GM12878 (cell line): ENCODE data around the gene CNTNAP2.

ENCODE experiments used
- ASH2L ChIP-seq: fragments of 300-600, 200-600 bp; sonication (generic); IDR thresholded peaks from 2 replicates; pipeline ENCODE4 v1.6.1; 2017; ENCODE audit warnings: low read depth, mild to moderate bottlenecking, borderline replicate concordance
- ATF7 ChIP-seq: fragments of 450-650 bp; IDR thresholded peaks from 2 replicates; pipeline ENCODE4 v1.6.1; 2016; ENCODE audit warnings: low read depth, mild to moderate bottlenecking
- CBX5 ChIP-seq: sonication (generic); IDR thresholded peaks from 2 replicates; pipeline ENCODE4 v1.6.1; 2016; ENCODE audit warnings: low read depth, moderate library complexity, mild to moderate bottlenecking, inconsistent platforms
- EZH2 ChIP-seq: IDR thresholded peaks from 2 replicates; pipeline ENCODE4 v1.6.1; 2012; ENCODE audit warnings: low read depth, mild to moderate bottlenecking, control low read depth, inconsistent platforms, low read length, borderline replicate concordance; ENCODE audit not compliant: control insufficient read depth
- GABPA ChIP-seq: IDR thresholded peaks from 2 replicates; pipeline ENCODE4 v1.6.1; 2014; ENCODE audit warnings: antibody characterized with exemption, low read depth, mild to moderate bottlenecking, inconsistent platforms
- RAD21 ChIP-seq: IDR thresholded peaks from 2 replicates; pipeline ENCODE4 v1.6.1; 2011; ENCODE audit warnings: mild to moderate bottlenecking, low read depth, low read length, moderate library complexity; ENCODE audit not compliant: insufficient read depth
- SMARCA5 ChIP-seq: fragments of 450-650 bp; IDR thresholded peaks from 2 replicates; pipeline ENCODE4 v1.6.1; 2017; ENCODE audit warnings: mild to moderate bottlenecking
- TF ChIP-seq, protein P1 (sequence below), 3 experiments: IDR thresholded peaks in 2 of 3; conservative IDR thresholded peaks in 1 of 3; 2 replicates each; pipeline ENCODE4 v1.5.1; 2011; ENCODE audit warnings: low read depth in 3 of 3, low read length in 3 of 3, mild to moderate bottlenecking in 3 of 3, control low read depth in 2 of 3, moderate library complexity in 2 of 3, inconsistent platforms in 1 of 3, mixed read lengths in 1 of 3; ENCODE audit not compliant: control insufficient read depth in 2 of 3, insufficient read depth in 1 of 3; ENCODE audit errors: extremely low read depth in 1 of 3

DNA sequence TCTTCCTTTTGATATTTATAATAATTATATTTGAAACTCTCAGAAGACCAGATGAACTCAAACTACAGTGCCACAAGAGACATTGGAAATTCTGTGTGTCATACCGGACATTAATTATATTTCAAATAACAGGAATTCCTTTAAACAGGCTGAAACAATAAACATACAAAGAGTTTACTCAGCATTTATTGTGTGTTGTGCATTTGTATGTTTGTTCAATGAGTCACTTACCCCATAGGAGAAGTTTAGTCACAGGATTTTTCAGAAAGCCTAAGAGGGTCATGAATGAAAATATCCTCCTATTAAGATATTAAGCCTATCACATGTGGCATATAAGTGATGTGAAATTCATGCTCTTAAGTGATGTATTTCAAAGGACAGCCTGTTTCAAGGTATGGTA is 566.8 kb downstream of the CNTNAP2 start:
- TF ChIP-seq ATF7 (no peak), SMARCA5 (no peak), GABPA (no peak), CBX5 (no peak), EZH2 (no peak), RAD21 (no peak), ASH2L (no peak)
- TF ChIP-seq, protein P1, sequence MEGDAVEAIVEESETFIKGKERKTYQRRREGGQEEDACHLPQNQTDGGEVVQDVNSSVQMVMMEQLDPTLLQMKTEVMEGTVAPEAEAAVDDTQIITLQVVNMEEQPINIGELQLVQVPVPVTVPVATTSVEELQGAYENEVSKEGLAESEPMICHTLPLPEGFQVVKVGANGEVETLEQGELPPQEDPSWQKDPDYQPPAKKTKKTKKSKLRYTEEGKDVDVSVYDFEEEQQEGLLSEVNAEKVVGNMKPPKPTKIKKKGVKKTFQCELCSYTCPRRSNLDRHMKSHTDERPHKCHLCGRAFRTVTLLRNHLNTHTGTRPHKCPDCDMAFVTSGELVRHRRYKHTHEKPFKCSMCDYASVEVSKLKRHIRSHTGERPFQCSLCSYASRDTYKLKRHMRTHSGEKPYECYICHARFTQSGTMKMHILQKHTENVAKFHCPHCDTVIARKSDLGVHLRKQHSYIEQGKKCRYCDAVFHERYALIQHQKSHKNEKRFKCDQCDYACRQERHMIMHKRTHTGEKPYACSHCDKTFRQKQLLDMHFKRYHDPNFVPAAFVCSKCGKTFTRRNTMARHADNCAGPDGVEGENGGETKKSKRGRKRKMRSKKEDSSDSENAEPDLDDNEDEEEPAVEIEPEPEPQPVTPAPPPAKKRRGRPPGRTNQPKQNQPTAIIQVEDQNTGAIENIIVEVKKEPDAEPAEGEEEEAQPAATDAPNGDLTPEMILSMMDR (IDR thresholded peaks at IDR 0.05 in 2 of 3, conservative IDR thresholded peaks at IDR 0.05 in 1 of 3; ENCODE audit: control insufficient read depth in 2 of 3, extremely low read depth in 1 of 3, insufficient read depth in 1 of 3, low read depth in 3 of 3, low read length in 3 of 3): no peak
